ENCODE measurements around the gene NPPB. TPM values are rescaled to one million over a fixed set of nuclear protein-coding genes. Genes with fewer than 3 reads are reported as not detected.
"Not testable (repeated sequence)": the region's sequence is repeated elsewhere in the genome, so short reads cannot be mapped to it uniquely, and the experiment has no call there.

Gene NPPB
- total RNA-seq, 1 experiment from 2014 or later = not detected

DNA sequence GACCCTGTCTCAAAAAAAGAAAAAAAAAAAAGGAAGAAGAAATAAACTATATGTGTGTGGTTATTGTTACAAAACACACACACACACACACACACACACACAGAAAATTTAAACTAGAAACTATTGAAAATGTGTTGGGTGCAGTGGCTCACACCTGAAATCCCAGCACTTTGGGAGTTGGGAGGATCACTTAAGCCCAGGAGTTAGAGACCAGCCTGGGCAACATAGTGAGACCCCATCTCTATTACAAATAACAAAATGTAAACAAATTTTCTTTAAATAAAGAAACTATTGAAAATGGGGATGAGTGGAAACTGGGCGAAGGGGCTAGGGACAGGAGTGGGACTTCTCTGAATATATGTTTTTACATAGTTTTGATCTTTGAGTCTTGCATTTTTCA lies 44.5 kb upstream of the NPPB start:
- no peaks in the 10 kb centered on the region for H3K9me3 Mint-ChIP-seq
- no peak overlapping the region for H3K4me3 Mint-ChIP-seq
- CTCF ChIA-PET = no interaction called here
- TF ChIP-seq, protein P1, sequence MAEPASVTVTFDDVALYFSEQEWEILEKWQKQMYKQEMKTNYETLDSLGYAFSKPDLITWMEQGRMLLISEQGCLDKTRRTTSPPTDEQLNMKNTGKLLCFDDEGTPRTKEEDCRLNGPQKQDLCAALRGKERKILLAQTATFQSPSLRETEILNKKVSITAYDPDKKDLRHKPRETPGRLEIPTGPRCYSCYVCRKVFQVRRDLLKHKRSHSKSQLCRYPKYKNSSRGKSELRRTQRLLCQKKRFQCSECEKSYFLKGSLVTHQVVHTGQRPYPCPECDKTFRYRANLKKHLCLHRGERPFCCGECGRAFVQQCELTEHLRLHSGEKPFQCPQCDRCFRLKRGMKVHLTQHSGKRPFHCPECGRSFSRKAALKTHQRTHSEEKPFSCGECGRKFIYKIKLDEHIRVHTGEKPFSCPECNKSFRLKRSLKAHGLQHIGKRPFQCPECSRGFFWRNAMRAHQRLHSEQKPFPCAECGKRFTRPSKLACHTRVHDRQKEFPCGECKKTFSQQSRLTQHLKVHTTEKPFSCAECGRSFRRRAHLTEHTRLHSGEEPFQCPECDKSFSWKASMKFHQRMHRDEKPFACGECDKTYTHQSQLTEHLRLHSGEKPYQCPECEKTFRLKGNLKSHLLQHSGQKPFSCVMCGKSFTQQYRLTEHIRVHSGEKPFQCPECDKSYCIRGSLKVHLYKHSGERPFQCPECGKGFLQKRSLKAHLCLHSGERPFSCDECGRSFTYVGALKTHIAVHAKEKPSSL (CRISPR knock-in tag; conservative IDR thresholded peaks at IDR 0.05) = no peak
- TF ChIP-seq ESRRA (CRISPR knock-in tag; IDR thresholded peaks at IDR 0.05; ENCODE audit: borderline replicate concordance) = no peak
- no peak for TF ChIP-seq OVOL2 (CRISPR knock-in tag; IDR thresholded peaks at IDR 0.05; ENCODE audit: borderline replicate concordance)
- TF ChIP-seq ELF4 (CRISPR knock-in tag; IDR thresholded peaks at IDR 0.05; ENCODE audit: low read depth) = no peak
- TF ChIP-seq TEAD1 (CRISPR knock-in tag; IDR thresholded peaks at IDR 0.05) = no peak
- TF ChIP-seq, protein P2, sequence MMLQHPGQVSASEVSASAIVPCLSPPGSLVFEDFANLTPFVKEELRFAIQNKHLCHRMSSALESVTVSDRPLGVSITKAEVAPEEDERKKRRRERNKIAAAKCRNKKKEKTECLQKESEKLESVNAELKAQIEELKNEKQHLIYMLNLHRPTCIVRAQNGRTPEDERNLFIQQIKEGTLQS (CRISPR knock-in tag; conservative IDR thresholded peaks at IDR 0.05) = no peak
- no peak for TF ChIP-seq NFYB (CRISPR knock-in tag; conservative IDR thresholded peaks at IDR 0.05; ENCODE audit: low read depth)
- TF ChIP-seq E2F5 (CRISPR knock-in tag; IDR thresholded peaks at IDR 0.05) = no peak
- DNase-seq (ENCODE audit: low spot score) = no peak
- no peak overlapping the region for H3K27ac Mint-ChIP-seq
- ATAC-seq = no peak
- H3K4me1 Mint-ChIP-seq = peaks cover 9% of the 10 kb centered on the region
- no peaks in the 10 kb centered on the region for H3K36me3 Mint-ChIP-seq
- H3K27me3 Mint-ChIP-seq (ENCODE audit: low read depth) = no peaks in the 10 kb centered on the region
- POLR2A ChIA-PET = interaction anchor here (0.6 kb wide), 1 partner anchor 814 kb away, joined by 4 read pairs; no protein-coding TSS in a partner anchor

DNA sequence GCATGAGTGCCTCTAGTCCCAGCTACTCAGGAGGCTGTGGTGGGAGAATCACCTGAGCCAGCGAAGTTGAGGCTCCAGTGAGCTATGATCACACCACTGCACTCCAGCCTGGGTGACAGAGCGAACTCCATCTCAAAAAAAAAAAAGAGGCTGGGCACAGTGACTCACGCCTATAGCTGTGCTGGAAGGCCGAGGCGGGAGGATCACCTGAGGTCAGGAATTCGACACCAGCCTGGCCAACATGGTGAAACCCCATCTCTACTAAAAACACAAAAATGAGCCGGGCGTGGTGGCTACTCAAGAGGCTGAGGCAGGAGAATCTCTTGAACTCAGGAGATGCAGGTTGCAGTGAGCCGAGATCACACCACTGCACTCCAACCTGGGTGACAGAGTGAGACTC lies 42.7 kb upstream of the NPPB start:
- H3K27me3 Mint-ChIP-seq (ENCODE audit: low read depth); H3K4me3 Mint-ChIP-seq; H3K36me3 Mint-ChIP-seq; H3K4me1 Mint-ChIP-seq; DNase-seq (ENCODE audit: low spot score); POLR2A ChIA-PET; H3K9me3 Mint-ChIP-seq; H3K27ac Mint-ChIP-seq: not testable (repeated sequence)
- CTCF ChIA-PET = interaction anchor here (0.5 to 1.0 kb wide), 4 partner anchors 8 to 129 kb away, joined by 3 read pairs; no protein-coding TSS in a partner anchor
- ATAC-seq = peak; percentile 42

DNA sequence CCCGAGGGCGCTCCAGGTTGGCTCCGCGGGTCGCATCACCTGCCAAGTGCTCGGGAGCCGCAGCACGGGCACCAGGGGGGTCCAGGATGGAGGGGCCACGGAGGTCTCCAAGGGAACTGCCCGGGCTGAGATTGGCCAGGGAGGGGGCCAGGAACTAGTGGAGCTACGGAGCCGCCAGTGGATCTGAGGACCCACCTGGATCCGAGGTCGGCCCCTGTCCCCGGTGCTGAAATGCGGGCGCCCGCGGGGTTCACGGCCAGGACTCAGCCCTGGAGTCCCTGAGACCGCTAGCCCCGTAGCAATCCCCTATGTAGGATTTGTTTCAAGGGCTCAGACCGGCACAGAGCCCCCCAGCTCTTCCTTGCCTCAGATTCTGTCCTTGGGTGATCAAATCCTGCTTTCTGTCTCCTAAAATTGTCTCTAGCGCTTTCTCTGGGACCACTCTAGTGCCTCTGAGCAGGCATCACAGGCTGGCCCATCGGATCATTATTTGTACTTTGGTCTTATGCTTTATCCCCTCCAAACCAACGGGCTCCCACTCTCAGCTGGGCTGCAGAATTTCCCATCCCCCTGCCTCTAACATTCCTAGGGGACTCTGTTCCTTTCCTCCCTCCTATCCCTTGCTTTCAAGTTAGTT lies 40.2 kb upstream of the NPPB start:
- Mint-ChIP-seq H3K27ac (no peak overlapping the region), H3K27me3 (ENCODE audit: low read depth) (no peaks in the 10 kb centered on the region; the same call in 1 of the 2 replicates), H3K9me3 (no peaks in the 10 kb centered on the region), H3K4me1 (peaks cover 4% of the 10 kb centered on the region), H3K4me3 (peak overlapping the region; percentile 29; the same call in 1 of the 2 replicates), H3K36me3 (no peaks in the 10 kb centered on the region)
- ChIA-PET POLR2A (interaction anchor here (1.5 to 2.0 kb wide), 2 partner anchors 9 to 11 kb away, joined by 5 to 8 read pairs; no protein-coding TSS in a partner anchor), CTCF (interaction anchor here (0.7 to 2.4 kb wide), 7 partner anchors 9 to 114 kb away, joined by 3 to 8 read pairs (median 4); no protein-coding TSS in a partner anchor)
- peak; percentile 88 for ATAC-seq
- peak; percentile 81 for DNase-seq (ENCODE audit: low spot score)
- TF ChIP-seq ELF4 (CRISPR knock-in tag; IDR thresholded peaks at IDR 0.05; ENCODE audit: low read depth) (0 out of 2 replicates have a peak, but pooled peaks have one; percentile 36), MYBL2 (CRISPR knock-in tag; IDR thresholded peaks at IDR 0.05) (no peak), ZNF281 (CRISPR knock-in tag; IDR thresholded peaks at IDR 0.05) (no peak), ATF2 (CRISPR knock-in tag; IDR thresholded peaks at IDR 0.05; ENCODE audit: borderline replicate concordance, low read depth) (no peak), TP53 (CRISPR knock-in tag; IDR thresholded peaks at IDR 0.05) (0 out of 2 replicates have a peak, but pooled peaks have one; percentile 64), ZSCAN18 (CRISPR knock-in tag; IDR thresholded peaks at IDR 0.05) (no peak), E2F4 (CRISPR knock-in tag; IDR thresholded peaks at IDR 0.05; ENCODE audit: borderline replicate concordance, low read depth) (no peak), PREB (CRISPR knock-in tag; IDR thresholded peaks at IDR 0.05; ENCODE audit: borderline replicate concordance) (no peak), ZNF263 (CRISPR knock-in tag; IDR thresholded peaks at IDR 0.05; ENCODE audit: low read depth) (no peak), ZNF416 (CRISPR knock-in tag; IDR thresholded peaks at IDR 0.05) (no peak), CREM (CRISPR knock-in tag; IDR thresholded peaks at IDR 0.05) (peak; percentile 59; the same call in 1 of the 2 replicates), TEAD1 (CRISPR knock-in tag; IDR thresholded peaks at IDR 0.05) (0 out of 2 replicates have a peak, but pooled peaks have one; percentile 39)

Measured in WTC11 (cell line).